RWPE2 (cell line): Measurements from ENCODE around the gene SPINT2.

ENCODE experiments used
- ATAC-seq: fragments of 200-7000 bp; cut with Tn5 transposase; 3 replicates; pipeline ENCODE4 v1.9.1; 2021; ENCODE audit warnings: low read depth
- DNase-seq: peaks from one replicate; pipeline ENCODE4 v3.0.0-alpha.2; 2020; ENCODE audit warnings: low spot score
- H3K27ac ChIP-seq: fragments of 450-650 bp; 2 replicates; pipeline ENCODE4 v1.5.1; 2017; ENCODE audit warnings: mild to moderate bottlenecking; ENCODE audit not compliant: poor library complexity, severe bottlenecking
- H3K27me3 ChIP-seq: fragments of 250-450 bp; sonication (Bioruptor Pico); 2 replicates; pipeline ENCODE4 v1.5.1; 2021; ENCODE audit warnings: mild to moderate bottlenecking, moderate library complexity; ENCODE audit not compliant: insufficient read depth, poor library complexity, severe bottlenecking
- H3K36me3 ChIP-seq: fragments of 250-450 bp; sonication (Bioruptor Pico); 2 replicates; pipeline ENCODE4 v1.5.1; 2020; ENCODE audit warnings: low read depth, mild to moderate bottlenecking, moderate library complexity
- H3K4me1 ChIP-seq: fragments of 250-450 bp; sonication (Bioruptor Pico); 2 replicates; pipeline ENCODE4 v1.5.1; 2021; ENCODE audit warnings: mild to moderate bottlenecking, moderate library complexity; ENCODE audit not compliant: insufficient read depth, poor library complexity, severe bottlenecking
- H3K4me3 ChIP-seq: fragments of 250-450 bp; sonication (Bioruptor Pico); 2 replicates; pipeline ENCODE4 v1.5.1; 2021; ENCODE audit warnings: mild to moderate bottlenecking, moderate library complexity; ENCODE audit not compliant: severe bottlenecking
- H3K9me3 ChIP-seq: fragments of 250-450 bp; sonication (Bioruptor Pico); 2 replicates; pipeline ENCODE4 v1.5.1; 2021; ENCODE audit warnings: mild to moderate bottlenecking, moderate library complexity; ENCODE audit not compliant: severe bottlenecking
- CTCF ChIP-seq: fragments of 450-650 bp; IDR thresholded peaks from one replicate; pipeline ENCODE4 v1.5.1; 2017; ENCODE audit warnings: mild to moderate bottlenecking, moderate library complexity; ENCODE audit not compliant: poor library complexity, severe bottlenecking

SPINT2 gene

GRCh38 chr19:38303517-38304351 lies 39.4 kb downstream of the SPINT2 start, which contains the start of gene C19orf33:
TSS of gene C19orf33 (plus strand) at chr19:38304251. CDS start at chr19:38304262, 11 bp downstream.
- peak within 1 kb of the TSS; percentile 96 for H3K27ac ChIP-seq
- DNase-seq, result peak; percentile 96

GRCh38 chr19:38304352-38304865 lies 40.0 kb downstream of the SPINT2 start:
- peak overlapping the region; percentile 96 for H3K27ac ChIP-seq
- TF ChIP-seq CTCF, result no peak
- H3K36me3 ChIP-seq, result peaks cover 31% of the 10 kb centered on the region
- no peak for ATAC-seq
- H3K4me3 ChIP-seq, result peak overlapping the region; percentile 53
- H3K27me3 ChIP-seq, result no peaks in the 10 kb centered on the region
- H3K9me3 ChIP-seq, result no peaks in the 10 kb centered on the region
- DNase-seq, result no peak
- peaks cover 29% of the 10 kb centered on the region for H3K4me1 ChIP-seq

More at GRCh38 chr19:38303517-38304351, 39.4 kb downstream of the SPINT2 start, which contains the start of gene C19orf33:
- peak; percentile 66 for ATAC-seq
- H3K36me3 ChIP-seq, result peaks cover 31% of the 10 kb centered on the region
- H3K9me3 ChIP-seq, result no peaks in the 10 kb centered on the region
- no peak for TF ChIP-seq CTCF
- no peaks in the 10 kb centered on the region for H3K27me3 ChIP-seq
- H3K4me1 ChIP-seq, result peaks cover 35% of the 10 kb centered on the region
- H3K4me3 ChIP-seq, result peak within 1 kb of the TSS; percentile 53

- H3K4me3 ChIP-seq, result peak overlapping the region; percentile 53
- H3K27ac ChIP-seq, result peak overlapping the region; percentile 96
- no peak for TF ChIP-seq CTCF
These were observed 40.6 kb downstream of the SPINT2 start for GRCh38 chr19:38304866-38305429.

GRCh38 chr19:38306236-38306635 lies 41.9 kb downstream of the SPINT2 start:
- Histone ChIP-seq H3K36me3 (peaks cover 31% of the 10 kb centered on the region), H3K27ac (peak overlapping the region; percentile 96), H3K4me1 (peaks cover 15% of the 10 kb centered on the region), H3K27me3 (no peaks in the 10 kb centered on the region), H3K9me3 (no peaks in the 10 kb centered on the region), H3K4me3 (no peak overlapping the region)
- no peak for TF ChIP-seq CTCF
- DNase-seq (no peak), ATAC-seq (no peak)

More at GRCh38 chr19:38304866-38305429, 40.6 kb downstream of the SPINT2 start:
- DNase-seq (peak; percentile 96), ATAC-seq (peak; percentile 59)
- peaks cover 31% of the 10 kb centered on the region for H3K36me3 ChIP-seq
- no peaks in the 10 kb centered on the region for H3K9me3 ChIP-seq
- H3K4me1 ChIP-seq, result peaks cover 23% of the 10 kb centered on the region
- no peaks in the 10 kb centered on the region for H3K27me3 ChIP-seq
